GM12865 (cell line): ENCODE data around the gene PBRM1.
"Not testable (repeated sequence)": the region's sequence is repeated elsewhere in the genome, so short reads cannot be mapped to it uniquely, and the experiment has no call there.

ENCODE experiments used
- DNase-seq: peaks from one replicate; pipeline ENCODE4 v3.0.0; 2010; ENCODE audit warnings: low read depth
- H3K4me3 ChIP-seq: 2 replicates; pipeline ENCODE4 v1.5.1; 2011; ENCODE audit warnings: mild to moderate bottlenecking, low read depth, low read length, control low read depth
- CTCF ChIP-seq: IDR thresholded peaks from 2 replicates; pipeline ENCODE4 v1.5.1; 2011; ENCODE audit warnings: low read length, control low read depth, low read depth, inconsistent platforms; ENCODE audit not compliant: insufficient read depth; ENCODE audit errors: missing control alignments

Gene PBRM1

GRCh38 chr3:52681596-52681995 lies 4.1 kb downstream of the PBRM1 start:
- no peak for DNase-seq
- peak overlapping the region; percentile 2 for H3K4me3 ChIP-seq
- TF ChIP-seq CTCF, result no peak

- TF ChIP-seq CTCF, result no peak
- H3K4me3 ChIP-seq, result no peak overlapping the region
- DNase-seq, result no peak
Observed at GRCh38 chr3:52679811-52680210, 5.9 kb downstream of the PBRM1 start.

- no peak for TF ChIP-seq CTCF
- no peak overlapping the region for H3K4me3 ChIP-seq
Observed at GRCh38 chr3:52679199-52679538, 6.5 kb downstream of the PBRM1 start.

GRCh38 chr3:52678265-52679198 lies 7.2 kb downstream of the PBRM1 start:
- H3K4me3 ChIP-seq, result no peak overlapping the region
- DNase-seq, result no peak
- TF ChIP-seq CTCF, result no peak

More at GRCh38 chr3:52679199-52679538, 6.5 kb downstream of the PBRM1 start:
- DNase-seq, result no peak

- DNase-seq, H3K4me3 ChIP-seq: not testable (repeated sequence)
Observed at GRCh38 chr3:52676201-52676600, 9.5 kb downstream of the PBRM1 start.

- H3K4me3 ChIP-seq, result peak overlapping the region; percentile 35; the same call in 1 of the 2 replicates
- peak; percentile 31 for DNase-seq
- TF ChIP-seq CTCF, result no peak
Observed at GRCh38 chr3:52671676-52672075, 14.0 kb downstream of the PBRM1 start.

GRCh38 chr3:52670621-52671521 lies 14.8 kb downstream of the PBRM1 start:
- no peak for TF ChIP-seq CTCF
- H3K4me3 ChIP-seq, result peak overlapping the region; percentile 35
- DNase-seq, result peak; percentile 82
